ENCODE measurements around the gene KIRREL3.

DNA sequence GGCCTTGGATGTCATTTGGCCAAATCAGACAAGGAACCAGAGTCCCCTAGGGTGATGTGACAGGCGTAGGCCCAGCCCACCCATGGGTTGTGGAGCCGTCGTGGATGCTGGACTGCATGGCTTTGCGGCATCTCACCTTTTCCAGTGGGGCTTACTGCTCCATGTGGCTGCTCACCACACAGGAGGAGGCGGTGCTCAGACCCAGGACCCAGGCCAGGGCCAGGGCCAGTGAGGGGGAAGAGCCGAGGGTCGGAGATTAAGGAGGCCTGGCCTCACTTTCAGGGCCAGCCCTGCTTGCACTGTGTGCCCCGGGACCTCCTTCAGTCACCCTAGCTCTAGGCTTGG is 539.5 kb downstream of the KIRREL3 start:
- TF ChIP-seq, protein P1, sequence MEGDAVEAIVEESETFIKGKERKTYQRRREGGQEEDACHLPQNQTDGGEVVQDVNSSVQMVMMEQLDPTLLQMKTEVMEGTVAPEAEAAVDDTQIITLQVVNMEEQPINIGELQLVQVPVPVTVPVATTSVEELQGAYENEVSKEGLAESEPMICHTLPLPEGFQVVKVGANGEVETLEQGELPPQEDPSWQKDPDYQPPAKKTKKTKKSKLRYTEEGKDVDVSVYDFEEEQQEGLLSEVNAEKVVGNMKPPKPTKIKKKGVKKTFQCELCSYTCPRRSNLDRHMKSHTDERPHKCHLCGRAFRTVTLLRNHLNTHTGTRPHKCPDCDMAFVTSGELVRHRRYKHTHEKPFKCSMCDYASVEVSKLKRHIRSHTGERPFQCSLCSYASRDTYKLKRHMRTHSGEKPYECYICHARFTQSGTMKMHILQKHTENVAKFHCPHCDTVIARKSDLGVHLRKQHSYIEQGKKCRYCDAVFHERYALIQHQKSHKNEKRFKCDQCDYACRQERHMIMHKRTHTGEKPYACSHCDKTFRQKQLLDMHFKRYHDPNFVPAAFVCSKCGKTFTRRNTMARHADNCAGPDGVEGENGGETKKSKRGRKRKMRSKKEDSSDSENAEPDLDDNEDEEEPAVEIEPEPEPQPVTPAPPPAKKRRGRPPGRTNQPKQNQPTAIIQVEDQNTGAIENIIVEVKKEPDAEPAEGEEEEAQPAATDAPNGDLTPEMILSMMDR (IDR thresholded peaks at IDR 0.05; ENCODE audit: insufficient read depth, low read length, poor library complexity, severe bottlenecking), result no peak
- no peak for TF ChIP-seq EZH2phosphoT487 (conservative IDR thresholded peaks at IDR 0.05; ENCODE audit: low read length)

Data from SU-DHL-6 (cell line).